Metanephros (tissue), 2 donors: ENCODE measurements around the gene ATG16L1. TPM values are rescaled to one million over a fixed set of nuclear protein-coding genes. Genes with fewer than 3 reads are reported as not detected.
A peak's percentile ranks its signal among the peaks of the same experiment; 100 is the strongest.

ENCODE experiments used
- small RNA-seq: library from RNA; depleted of rRNA; stranded (forward); fragments of <200 nt; gene quantifications from one replicate; pipeline ENCODE3, GENCODE V24; 2014; ENCODE audit warnings: low replicate concordance
- total RNA-seq: library from RNA; depleted of rRNA; stranded (reverse); fragments of >200 nt; gene quantifications from one replicate; pipeline ENCODE4 v1.2.3, GENCODE V29; 2014

ATG16L1 gene
- 38.8 TPM for total RNA-seq

DNA sequence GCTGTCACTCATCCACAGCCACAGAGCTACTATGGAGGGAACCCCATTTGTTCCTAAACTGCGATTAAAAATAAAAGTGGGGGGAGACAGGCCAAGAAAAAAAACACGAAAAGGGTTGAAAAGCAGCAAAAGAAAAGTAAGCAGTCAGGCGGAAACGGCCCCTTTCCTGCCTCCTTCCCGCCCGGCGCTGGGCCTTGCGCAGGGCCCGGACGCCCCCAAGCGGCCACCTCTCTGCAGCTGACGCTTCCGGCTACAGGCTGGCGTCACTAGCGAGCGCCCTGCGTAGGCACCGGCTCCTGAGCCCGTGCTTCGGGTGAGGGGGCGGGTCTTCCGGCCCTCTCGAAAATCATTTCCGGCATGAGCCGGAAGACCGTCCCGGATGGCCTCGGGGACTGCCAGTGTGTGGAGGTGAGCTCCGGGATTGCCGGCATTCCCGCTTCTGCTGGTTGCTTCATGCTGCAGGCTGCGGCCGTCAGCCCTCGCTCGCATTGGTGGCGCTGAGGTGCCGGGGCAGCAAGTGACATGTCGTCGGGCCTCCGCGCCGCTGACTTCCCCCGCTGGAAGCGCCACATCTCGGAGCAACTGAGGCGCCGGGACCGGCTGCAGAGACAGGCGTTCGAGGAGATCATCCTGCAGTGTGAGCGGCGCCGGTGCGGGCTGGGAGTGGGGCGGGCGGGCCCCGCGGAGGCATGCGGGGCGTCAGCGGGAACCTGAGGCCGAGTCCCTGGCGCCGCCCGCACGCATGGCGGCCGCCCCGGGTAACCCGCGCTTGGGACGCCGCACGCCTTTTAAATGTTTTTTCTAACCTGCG is at the start of gene ATG16L1:
Gene ATG16L1 (plus strand): TSS at position 368 of the 811 bp plus-strand sequence. CDS start 155 bp downstream, at position 523.

DNA sequence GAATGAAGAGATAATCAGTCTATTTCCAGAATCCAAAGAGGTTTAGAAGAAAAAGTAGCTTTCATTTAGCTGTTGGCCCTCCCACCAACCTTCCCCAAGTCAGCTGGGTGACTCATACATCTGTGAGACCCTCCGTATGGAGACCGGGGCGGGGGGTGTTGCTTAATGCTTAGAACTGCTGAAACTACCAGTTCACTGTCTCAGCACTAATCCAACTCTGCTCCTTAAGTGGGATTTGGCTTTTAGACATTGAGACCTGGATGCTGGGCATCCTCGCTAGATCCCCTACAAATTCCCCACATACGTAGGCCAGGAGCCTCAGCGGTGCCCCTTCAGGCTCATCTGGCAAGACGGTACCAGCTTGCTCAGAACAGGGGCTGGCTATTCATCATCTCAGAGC is 56.1 kb downstream of the ATG16L1 start, which contains the start of gene SAG:
Gene SAG (plus strand): TSS at position 252 of the 400 bp plus-strand sequence. CDS start 1,374 bp downstream, outside the sequence.

Small RNA genes within 50 kb of the gene (small RNA-seq; reads per million reads assigned to genes)
- gene RN7SL32P (not detected), gene SCARNA5 (61.9 reads per million, percentile 97 among the genes with 10 or more reads in this experiment), gene SCARNA6 (18.7 reads per million, percentile 96 among the genes with 10 or more reads in this experiment)

Other genes starting within 250 kb of the ATG16L1 start
- 1.7 TPM for gene NGEF, start 238.4 kb upstream of the ATG16L1 start, total RNA-seq
- gene NEU2, start 219.0 kb upstream of the ATG16L1 start, total RNA-seq, result not detected
- gene INPP5D, start 191.3 kb upstream of the ATG16L1 start, total RNA-seq, result 23.4 TPM
- gene SAG, start 56.1 kb downstream of the ATG16L1 start, total RNA-seq, result not detected
- 32.5 TPM for gene DGKD, start 102.8 kb downstream of the ATG16L1 start, total RNA-seq